Astrocyte (in vitro differentiated cells and primary cell): Measurements from ENCODE around the gene UGT1A7.

ENCODE experiments used
- CTCF ChIP-seq: IDR thresholded peaks from 2 replicates; pipeline ENCODE4 v1.5.1; 2011; ENCODE audit warnings: low read depth, mild to moderate bottlenecking, inconsistent platforms, low read length, moderate library complexity; ENCODE audit not compliant: insufficient read depth
- EZH2 ChIP-seq: IDR thresholded peaks from 2 replicates; pipeline ENCODE4 v1.6.1; 2012; ENCODE audit warnings: mild to moderate bottlenecking, low read length, inconsistent platforms; ENCODE audit not compliant: insufficient read depth

- no peak for TF ChIP-seq CTCF
- no peak for TF ChIP-seq EZH2
These were observed 10.9 kb downstream of the UGT1A7 start, which contains the start of gene UGT1A6 for GRCh38 chr2:233692648-233693047.
